ENCODE measurements around the gene TSPAN9.

- TF ChIP-seq CTCF (IDR thresholded peaks at IDR 0.05), result peak in 1 of 6 experiments; percentile 4
- TF ChIP-seq EP300 (IDR thresholded peaks at IDR 0.05), result no peak
Measured at GRCh38 chr12:3300833-3301401, 223.7 kb downstream of the TSPAN9 start.
